ENCODE results near the gene IL1B.

The IL1B gene

DNA sequence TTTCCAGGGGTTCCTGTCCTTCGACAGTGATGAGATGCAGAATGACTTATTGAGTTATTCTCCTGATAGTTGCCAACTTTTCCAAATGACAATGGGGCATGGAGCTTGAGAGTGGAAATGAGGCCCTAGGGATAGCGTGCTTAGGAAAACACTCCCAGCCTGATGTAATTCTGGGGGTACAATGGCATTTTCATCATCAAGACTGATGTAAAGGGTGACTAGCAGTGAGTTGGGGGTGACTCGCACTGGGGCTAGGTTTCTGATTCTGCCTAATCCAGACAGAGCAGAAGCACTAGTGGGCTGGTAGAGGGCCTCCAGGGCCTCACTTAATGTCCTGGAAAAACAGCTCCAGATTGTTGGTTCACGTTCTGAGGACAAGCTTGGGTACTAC is 40.4 kb upstream of the IL1B start:
- H3K9me3 ChIP-seq: no peaks in the 10 kb centered on the region
- H3K27ac ChIP-seq: no peak overlapping the region
- no peak for TF ChIP-seq CTCF (IDR thresholded peaks at IDR 0.05)
- H3K4me3 ChIP-seq (ENCODE audit: low read depth in 1 of 2, low read length in 1 of 2): no peak overlapping the region
- no peaks in the 10 kb centered on the region for H3K36me3 ChIP-seq
- H3K27me3 ChIP-seq: no peaks in the 10 kb centered on the region
- peaks cover 5 to 9% of the 10 kb centered on the region in 2 experiments for H3K4me1 ChIP-seq (ENCODE audit: control insufficient read depth in 1 of 2, insufficient read depth in 1 of 2, low read depth in 1 of 2, low read length in 1 of 2)

DNA sequence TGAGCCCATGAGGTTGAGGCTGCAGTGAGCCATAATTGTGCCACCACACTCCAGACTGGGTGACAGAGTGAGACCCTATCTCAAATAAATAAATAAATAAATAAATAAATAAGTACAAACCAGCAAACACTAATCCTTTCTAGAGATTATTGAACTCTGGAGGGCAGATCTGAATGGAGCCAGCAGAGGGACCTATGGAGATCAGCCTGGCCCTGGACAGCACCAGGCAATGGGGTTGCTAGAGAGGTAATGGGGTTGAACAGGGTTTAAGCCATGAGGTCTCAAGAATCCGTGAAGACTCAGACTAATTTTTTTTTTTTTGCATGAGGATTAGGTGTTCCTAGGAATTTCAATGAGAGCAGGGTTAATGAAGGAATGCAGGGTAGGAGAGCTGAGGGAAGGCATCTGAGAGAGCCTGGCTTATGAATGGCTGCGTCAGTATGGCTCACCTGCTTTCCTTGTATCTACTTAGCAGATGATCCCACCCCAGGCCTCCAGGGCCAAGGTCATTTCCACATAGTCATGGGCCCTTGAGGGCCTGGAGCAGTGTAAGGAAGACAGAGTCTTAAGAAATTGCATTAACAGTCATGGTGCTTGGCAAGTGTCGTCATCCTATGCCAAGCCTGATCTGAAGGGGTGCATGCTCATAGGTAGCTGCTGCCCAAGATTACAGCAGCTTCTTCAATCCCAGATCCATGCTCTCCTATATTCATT is 39.8 kb upstream of the IL1B start:
- Histone ChIP-seq H3K9me3 (no peaks in the 10 kb centered on the region), H3K36me3 (no peaks in the 10 kb centered on the region), H3K4me1 (ENCODE audit: control insufficient read depth in 1 of 2, insufficient read depth in 1 of 2, low read depth in 1 of 2, low read length in 1 of 2) (peaks cover 4 to 6% of the 10 kb centered on the region in 2 experiments), H3K27ac (no peak overlapping the region), H3K27me3 (no peaks in the 10 kb centered on the region), H3K4me3 (ENCODE audit: low read depth in 1 of 2, low read length in 1 of 2) (no peak overlapping the region)
- no peak for TF ChIP-seq CTCF (IDR thresholded peaks at IDR 0.05)

- H3K4me3 ChIP-seq (ENCODE audit: low read depth in 1 of 2, low read length in 1 of 2): no peak overlapping the region
- H3K9me3 ChIP-seq: no peaks in the 10 kb centered on the region
- H3K4me1 ChIP-seq (ENCODE audit: control insufficient read depth in 1 of 2, insufficient read depth in 1 of 2, low read depth in 1 of 2, low read length in 1 of 2): peaks cover 4 to 8% of the 10 kb centered on the region in 2 experiments
- no peaks in the 10 kb centered on the region for H3K36me3 ChIP-seq
- no peak for TF ChIP-seq CTCF (IDR thresholded peaks at IDR 0.05)
- no peak overlapping the region for H3K27ac ChIP-seq
- no peaks in the 10 kb centered on the region for H3K27me3 ChIP-seq
These were observed 34.6 kb upstream of the IL1B start for GRCh38 chr2:112870841-112871835.

- no peak for TF ChIP-seq CTCF (IDR thresholded peaks at IDR 0.05)
- H3K9me3 ChIP-seq: no peaks in the 10 kb centered on the region
- no peaks in the 10 kb centered on the region for H3K36me3 ChIP-seq
- no peak overlapping the region for H3K4me3 ChIP-seq (ENCODE audit: low read depth in 1 of 2, low read length in 1 of 2)
- H3K27ac ChIP-seq: no peak overlapping the region
- H3K27me3 ChIP-seq: no peaks in the 10 kb centered on the region
- peaks cover 4 to 8% of the 10 kb centered on the region in 2 experiments for H3K4me1 ChIP-seq (ENCODE audit: control insufficient read depth in 1 of 2, insufficient read depth in 1 of 2, low read depth in 1 of 2, low read length in 1 of 2)
These were observed 32.8 kb upstream of the IL1B start for GRCh38 chr2:112869258-112869842.

GRCh38 chr2:112867701-112868631 is 31.4 kb upstream of the IL1B start:
- Histone ChIP-seq H3K4me3 (ENCODE audit: low read depth in 1 of 2, low read length in 1 of 2) (no peak overlapping the region), H3K9me3 (no peaks in the 10 kb centered on the region), H3K27me3 (no peaks in the 10 kb centered on the region), H3K36me3 (no peaks in the 10 kb centered on the region), H3K4me1 (ENCODE audit: control insufficient read depth in 1 of 2, insufficient read depth in 1 of 2, low read depth in 1 of 2, low read length in 1 of 2) (peaks cover 4 to 8% of the 10 kb centered on the region in 2 experiments), H3K27ac (no peak overlapping the region)
- no peak for TF ChIP-seq CTCF (IDR thresholded peaks at IDR 0.05)
